Activated CD8-positive, alpha-beta memory T cell treated with anti-CD3 and anti-CD28 coated beads, Interleukin-2, amount 50 U/mL, for 4 hours (primary cell): ENCODE data around the gene GLUL.

Experiments used
- DNase-seq: peaks from one replicate; pipeline ENCODE4 v3.0.0-alpha.2; 2020

Gene GLUL

DNA sequence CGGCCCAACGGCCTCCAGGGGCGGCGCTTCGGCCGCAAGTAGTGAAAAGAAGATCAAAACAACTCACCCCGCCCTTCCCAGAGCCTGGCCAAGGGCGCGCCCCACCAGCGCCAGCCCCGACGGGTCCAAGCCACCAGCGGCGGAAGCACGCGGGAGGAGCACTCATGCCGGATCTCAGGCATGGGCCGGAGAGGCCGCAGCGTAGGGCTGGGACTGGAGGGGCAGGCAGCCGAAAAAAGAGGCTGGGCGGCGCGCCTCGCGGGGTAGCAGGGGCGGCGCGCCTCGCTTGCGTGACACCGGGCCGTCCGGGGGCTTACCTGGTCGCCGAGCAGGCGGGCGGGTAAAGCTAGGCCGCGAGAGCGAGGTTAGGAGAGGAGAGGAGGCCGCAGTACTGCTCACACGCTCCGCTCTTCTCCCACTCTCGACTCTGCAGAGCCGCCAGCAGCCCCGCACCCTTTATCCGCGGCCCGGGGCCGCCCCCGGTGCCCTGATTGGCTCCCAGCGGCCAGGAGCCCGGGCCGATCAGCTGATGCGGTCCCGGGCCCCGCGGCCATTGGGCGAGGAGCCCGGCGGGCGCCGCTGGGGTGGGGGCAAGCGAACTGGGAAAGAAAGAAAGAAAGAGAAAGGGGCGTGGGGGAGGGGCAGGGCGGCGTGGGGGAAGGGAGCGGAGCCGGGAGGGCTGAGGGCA, at the start of gene GLUL:
Gene GLUL (minus strand): TSS at position 429 of the 688 bp plus-strand sequence. CDS start 3,053 bp downstream, outside the sequence.
- DNase-seq: peak; percentile 53

DNA sequence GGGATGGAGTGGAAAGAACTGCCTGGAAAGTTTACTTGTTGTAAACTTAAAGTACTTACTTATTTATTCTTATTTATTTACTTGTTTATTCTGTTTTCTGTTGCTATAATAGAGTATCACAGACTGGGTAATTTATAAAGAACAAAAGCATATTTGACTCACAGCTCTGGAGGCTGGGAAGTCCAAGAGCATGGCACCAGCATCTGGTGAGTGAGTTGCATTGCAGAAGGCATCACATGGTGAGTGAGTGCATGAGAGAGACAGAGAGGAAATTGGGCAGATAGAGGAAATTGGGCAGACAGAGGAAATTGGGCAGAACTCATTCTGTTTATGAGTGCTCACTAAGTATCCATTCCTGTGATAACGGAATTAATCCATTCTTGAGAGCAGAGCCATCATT, 46.7 kb upstream of the GLUL start:
- no peak for DNase-seq

DNA sequence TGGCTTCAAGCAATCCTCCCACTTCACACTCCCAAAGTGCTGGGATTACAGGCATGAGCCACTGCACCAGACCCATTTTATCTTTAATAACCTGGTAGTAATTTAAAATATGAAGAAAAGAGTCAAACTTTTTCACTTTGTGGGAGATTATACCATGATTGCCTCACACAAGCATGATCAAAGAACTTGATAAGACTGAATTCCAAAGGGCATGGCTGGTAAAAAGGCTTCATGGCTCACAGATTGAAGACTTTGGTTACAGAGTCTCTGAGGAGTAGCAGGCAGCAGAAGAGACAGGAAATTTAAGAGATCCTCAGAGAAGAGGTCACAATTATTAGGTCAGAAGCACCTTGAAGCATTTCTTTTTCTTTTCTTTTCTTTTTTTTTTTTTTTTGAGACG, 42.0 kb upstream of the GLUL start:
- DNase-seq: no peak

DNA sequence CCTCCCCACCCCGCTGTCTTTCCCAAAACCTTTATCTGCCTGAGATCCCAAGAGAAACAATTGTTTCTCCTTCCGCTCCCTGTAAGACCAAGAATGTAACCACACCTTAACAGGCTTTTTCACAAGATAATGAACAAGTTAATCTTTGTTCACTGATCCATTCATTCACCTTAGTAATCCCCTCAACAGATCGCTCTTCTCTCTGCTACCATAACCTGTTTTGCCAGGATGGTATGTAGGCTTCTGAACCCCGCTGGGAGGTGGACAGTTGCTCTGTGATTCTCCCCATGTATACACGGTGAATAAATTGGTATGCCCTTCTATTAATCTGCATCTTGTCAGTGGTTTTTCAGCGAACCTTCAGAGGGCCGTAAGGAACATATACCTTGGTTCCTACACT, 39.7 kb upstream of the GLUL start:
- no peak for DNase-seq

DNA sequence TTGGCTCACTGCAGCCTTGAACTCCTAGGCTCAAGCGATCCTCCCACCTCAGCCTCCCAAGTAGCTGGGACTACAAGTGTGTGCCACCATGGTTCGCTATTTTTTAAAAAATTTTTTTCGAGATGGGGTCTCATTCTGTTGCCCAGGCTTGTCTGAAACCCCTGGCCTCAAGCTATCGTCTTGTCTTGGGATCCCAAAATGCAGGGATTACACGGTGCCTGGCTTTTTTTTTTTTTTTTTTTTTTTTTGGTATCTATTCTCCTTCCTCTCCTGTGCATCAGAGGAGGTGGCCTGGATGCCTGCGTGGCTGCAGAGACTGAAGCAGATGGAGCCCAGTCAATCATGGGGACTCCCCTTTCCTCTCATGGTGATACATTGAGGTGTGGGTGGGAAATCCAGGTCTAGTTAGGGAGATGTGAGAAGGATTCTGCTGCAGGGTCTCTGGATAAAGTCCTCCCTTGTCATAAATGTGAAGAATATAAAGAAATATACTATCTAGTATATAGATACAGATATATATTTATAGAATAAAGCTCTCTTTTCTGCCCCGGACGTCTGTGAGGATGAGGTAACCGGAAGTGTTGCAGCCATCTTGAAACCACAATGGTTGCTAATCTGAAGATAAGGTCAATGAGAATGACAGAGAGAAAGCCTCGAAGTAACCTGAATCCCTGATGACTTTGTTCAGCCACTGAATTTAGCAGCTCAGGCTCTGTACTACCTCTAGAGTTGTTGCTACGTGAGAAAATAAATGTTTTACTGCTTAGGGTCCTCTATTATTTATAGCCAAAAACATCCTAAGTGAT, 38.9 kb upstream of the GLUL start:
- DNase-seq: no peak

DNA sequence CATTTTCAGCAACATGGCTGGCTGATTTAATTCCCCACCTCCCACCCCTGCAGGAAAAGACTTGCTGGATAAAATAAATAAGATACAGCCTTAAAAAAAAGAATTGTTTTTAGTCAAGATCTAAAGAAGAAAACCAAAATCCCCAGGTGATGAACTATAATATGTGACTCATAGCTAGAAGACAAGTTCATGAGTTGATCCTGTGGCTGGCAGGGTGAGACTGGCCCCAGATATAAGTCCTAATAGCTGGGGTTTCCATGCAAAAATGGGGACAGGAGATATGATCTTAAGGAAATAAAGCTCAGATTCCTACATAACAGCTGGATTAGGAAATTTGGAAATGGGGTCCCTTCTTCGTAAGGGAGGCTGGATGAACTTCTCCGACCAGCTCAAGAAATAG, 36.5 kb upstream of the GLUL start:
- no peak for DNase-seq

DNA sequence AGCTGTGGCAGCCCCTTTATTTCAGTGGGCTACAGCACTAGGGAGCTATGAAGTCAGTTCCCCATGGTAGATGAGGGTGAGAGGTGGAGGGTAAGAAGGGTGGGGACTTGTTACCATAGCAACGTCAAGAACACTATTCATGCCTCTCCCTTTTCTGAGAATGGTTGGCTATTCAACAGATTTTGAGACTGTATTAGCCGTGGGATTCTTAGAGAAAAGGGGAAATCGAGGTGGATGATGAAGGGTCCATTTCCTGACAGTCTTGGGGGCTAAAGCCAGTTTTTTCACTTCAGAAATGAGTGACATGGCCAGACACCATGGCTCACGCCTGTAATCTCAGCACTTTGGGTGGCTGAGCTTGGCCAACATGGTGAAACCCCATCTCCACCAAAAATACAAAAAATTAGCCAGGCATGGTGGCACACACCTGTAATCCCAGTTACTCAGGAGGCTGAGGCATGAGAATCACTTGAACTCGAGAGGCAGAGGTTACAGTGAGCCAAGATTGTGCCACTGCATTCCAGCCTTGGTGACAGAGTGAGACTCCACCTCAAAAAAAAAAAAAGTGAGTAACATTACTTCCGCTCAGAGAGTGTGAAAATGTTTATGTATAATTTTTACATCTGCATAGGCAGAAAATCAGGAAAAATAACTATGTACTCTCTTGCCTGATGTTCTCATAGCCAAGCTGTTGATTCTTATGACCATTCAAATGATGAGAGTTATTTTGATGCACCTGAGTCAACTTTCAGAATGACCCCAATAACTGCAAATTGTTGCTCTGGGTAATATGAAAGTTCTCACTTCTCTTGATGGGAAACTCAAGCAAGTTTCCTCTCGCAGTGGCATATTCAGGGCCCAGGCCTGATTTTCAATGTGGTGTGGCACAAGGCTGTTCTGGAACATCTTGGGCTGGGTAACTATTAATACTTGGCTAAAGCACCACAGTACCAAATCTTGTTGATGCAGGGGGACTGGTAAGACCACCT, 35.1 kb upstream of the GLUL start:
- no peak for DNase-seq

DNA sequence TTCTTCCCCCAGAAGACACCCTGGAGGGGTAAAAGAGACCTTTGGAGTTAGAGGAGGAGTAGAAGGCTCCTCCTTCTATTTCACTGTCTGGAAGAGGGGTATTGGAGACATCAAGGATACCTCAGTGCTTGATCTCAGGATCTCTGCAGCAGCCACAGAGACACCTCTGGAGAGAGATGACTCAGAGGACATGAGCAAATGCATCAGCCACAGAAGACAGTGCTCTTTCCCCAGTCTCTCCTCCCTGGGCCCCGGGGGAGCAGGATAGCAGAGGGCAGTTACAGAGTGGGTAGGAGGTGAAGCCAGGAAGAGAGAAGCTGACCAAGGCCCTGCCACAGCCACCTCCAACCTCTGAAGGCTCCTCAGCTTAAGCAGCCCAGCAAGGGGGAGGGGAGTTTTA, 24.2 kb upstream of the GLUL start:
- DNase-seq: no peak

DNA sequence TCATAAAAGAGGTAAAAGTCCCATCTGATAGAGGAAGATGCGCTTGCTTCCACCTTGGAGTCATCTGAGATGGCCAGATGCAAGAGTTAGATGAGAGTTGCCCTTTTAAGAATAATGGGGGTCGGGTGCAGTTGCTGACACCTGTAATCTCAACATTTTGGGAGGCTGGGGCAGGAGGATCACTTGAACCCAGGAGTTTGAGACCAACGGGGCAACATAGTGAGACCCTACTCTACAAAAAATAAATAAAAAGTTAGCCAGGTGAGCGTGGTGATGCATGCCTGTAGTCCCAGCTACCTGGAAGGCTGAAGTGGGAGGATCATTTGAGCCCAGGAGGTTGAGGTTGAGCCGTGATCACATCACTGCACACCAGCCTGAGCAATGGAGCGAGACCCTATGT, 22.4 kb upstream of the GLUL start:
- no peak for DNase-seq

DNA sequence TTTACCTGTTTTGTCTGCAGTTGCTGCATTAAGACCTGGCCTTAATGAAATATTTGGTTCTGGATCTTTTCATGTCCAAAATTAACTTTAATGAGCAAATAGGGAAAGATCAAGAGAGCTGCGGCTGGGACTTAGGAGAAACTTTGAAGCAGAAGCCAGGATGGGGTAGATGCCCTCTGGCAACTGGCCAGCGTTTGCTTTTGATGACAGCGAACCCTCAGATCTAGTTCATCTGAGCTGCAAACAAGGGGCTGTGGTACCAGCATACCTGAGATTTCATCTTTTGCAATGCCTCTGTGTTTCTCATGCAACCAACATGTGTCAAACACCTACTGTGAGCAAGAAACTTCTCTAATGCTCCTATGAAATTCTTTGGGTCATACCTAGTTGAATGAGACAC, 21.9 kb upstream of the GLUL start:
- no peak for DNase-seq

DNA sequence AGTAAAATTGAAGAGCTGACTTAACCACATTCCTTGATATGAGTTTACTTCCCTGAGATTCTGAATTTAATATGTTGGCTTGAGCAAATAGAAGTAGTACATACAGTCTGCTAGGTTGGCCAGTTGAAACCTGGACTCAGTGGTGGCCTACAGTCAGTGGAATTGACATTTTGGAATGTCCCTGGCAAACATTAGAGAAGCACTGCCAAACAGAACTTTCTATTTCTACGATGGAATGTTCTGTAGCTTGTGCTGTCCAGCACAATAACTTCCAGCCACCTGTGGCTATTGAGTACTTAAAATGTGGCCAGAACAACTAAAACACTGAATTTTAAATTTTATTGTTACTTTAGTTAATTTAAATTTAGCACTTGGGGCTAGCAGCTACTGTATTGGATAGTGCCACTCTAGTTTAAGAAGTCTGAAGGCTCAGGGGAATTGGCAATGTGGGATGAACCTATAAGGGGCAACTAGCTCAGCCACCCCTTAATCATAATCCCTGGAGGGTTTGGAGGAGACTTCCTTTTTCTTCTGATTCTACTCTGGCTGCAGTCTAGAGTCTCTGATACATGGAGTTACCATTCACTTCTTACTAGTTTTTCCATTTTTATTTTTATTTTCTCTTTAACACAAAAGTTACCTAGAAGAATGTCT, 19.2 kb upstream of the GLUL start:
- no peak for DNase-seq

DNA sequence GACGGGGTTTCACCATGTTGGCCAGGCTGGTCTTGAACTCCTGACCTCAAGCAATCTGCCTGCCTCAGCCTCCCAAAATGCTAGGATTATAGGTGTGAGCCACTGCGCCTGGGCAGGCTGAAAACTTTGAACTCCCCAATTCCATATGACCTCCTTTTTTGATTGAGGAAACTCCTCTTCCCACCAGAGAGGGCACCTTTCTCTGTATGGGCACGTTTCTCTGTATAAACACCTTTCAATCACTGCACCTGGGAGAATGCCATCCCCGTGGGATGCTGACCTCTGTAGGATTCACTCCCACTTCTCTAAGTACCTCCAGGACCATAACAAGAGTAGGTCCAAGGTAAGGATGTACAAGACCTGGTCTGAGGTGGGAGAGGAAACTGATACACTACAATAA, 18.5 kb upstream of the GLUL start:
- DNase-seq: no peak

DNA sequence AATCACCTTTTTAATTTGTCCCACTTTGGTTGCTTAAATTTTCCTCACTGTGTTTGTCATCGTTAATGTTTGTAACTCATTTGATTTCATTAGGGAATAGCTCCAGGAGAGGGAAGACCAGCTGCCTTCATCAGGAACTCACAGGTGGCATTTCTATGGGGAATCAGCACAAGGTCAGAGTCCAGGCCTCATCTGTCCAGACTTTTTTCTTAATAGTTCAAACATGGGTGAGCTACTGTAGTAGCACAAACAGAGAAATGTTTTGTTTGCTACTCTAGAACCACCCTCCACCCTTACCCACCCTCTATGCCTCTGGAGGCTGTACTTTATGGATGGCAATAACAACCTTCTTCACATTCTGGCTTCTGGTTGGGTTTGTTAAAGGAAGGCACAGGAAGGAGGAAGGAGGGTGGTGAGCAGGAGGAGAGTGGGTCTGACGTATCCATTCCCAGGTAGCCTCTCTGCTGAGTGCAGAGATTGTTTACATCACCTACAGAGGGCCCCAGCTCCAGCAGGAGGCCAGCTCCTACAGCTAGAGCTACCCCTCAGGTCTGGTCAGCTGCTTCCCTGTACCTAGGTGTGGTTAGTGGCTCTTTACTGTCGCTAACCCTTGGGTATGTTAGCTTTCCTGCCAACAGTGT, 17.0 kb upstream of the GLUL start:
- no peak for DNase-seq

DNA sequence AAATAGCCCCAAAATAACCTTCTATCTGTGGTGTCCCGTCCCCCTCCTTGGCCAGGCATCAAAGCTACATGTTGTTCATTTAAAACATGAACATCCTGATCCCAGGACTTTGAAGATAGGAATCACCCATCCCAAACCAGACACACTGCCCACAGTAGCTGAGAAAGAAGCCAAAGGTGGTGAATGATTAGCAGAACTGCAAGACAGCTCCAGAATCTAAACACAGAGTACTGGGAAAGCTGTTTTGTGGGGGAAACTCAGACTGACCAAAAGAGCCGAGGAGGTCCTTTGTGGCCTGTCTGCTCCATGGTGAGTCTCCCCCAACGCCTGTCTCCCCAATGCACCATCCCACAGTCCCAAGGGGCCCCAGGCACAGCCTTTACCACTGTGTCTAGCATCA, 16.1 kb upstream of the GLUL start:
- no peak for DNase-seq

DNA sequence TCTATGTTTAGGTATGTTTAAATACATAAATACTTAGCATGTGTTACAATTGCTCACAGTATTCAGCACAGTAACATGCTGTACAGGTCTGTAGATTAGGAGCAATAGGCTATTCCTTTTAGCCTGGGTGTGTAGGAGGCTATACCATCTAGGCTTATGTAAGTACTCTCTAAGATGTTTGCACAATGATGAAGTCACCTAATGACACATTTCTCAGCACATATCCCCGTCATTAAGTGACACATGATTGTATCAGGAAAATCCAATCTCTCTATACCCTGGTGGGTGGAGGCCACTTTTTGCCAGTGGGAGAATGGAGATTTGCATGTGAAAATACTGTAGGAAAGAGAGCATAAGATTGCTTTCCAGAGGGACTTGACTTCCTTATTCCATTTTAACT, 14.4 kb upstream of the GLUL start:
- DNase-seq: no peak

DNA sequence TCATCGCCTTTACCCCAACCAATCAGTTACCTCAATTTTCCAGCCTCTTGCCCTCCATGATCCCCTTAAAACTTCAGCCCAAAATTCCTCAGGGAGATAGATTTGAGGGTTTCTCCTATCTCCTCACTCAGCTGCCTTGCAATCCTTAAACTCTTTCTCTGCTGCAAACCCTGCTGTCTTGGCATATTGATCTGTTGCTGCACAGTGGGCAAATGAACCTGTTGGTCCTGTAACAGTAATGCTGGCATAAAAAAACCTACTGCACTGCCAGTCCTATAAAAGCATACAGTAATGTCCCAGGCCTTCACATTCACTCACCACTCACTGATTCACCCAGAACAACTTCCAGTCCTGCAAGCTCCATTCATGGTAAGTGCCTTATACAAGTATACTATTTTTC, 14.0 kb upstream of the GLUL start:
- DNase-seq: no peak

DNA sequence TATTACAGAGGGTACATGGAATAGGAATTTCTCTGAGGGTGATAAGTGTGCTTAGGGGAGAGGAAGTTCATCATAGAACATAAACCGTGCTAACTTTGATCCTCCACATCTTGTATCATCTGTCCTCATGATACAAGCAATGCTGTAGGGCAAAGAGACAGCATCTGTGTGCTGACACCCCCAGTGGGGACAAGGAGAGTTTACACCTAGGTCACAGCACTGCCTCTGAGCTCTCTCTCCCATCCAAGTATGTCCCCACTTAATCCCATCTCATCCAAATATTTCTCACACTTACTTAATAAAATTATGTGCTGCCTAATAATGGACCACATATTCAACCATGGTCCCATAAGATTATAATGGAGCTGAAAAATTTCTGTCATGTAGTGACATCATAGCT, 13.2 kb upstream of the GLUL start:
- no peak for DNase-seq

DNA sequence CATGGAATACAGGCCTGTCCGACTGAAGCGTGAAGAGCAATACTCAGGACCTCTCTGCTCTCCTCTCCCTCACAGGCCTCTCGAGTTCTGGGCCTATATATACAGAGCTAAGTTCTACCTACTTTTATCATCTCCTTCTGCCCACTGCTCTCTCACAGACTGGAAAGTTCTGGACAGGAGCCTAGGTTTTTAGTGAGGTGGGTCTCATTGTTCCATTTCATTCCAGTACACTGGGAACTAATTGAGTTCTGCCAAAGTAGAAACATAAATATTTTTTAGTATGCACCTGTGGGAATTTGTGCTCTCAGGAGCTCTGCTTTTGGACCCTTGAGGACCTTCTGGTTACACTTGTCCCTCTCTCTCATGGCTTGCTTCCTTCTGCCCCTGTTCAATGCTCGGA, 9.0 kb upstream of the GLUL start, which contains the start of gene TEDDM1:
Gene TEDDM1 (minus strand): TSS at position 101 of the 400 bp plus-strand sequence. CDS start 182 bp downstream, outside the sequence.
- DNase-seq: no peak

DNA sequence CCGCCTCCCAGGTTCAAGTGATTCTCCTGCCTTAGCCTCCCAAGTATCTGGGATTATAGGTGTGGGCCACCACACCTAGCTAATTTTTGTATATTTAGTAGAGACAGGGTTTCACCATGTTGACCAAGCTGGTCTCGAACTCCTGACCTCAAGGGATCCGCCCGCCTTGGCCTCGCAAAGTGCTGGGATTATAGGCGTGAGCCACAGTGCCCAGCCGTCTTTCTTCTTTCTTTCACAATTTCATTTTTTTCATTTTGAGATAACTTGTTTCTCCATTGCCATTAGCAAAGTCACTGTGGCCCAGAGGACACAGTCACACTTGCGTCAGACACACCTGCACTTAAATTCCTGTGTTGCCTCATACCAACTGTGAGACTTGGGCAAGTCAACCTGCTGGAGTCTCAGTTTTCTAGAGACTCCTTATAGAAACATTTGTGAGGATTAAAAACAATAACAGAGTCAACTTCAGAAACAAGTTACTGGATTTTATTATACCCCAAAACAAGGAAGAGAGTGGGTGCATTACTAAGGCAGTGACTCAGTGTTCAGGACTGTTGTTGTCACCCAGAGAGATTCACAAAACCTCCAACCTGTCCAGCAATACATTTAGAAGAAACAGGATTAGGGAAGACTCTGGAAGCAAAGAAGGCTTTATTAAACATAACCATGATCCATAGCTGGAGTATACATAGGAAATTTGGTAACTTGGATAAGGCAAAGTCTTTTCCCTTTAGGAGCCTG, 6.2 kb upstream of the GLUL start:
- DNase-seq: no peak

DNA sequence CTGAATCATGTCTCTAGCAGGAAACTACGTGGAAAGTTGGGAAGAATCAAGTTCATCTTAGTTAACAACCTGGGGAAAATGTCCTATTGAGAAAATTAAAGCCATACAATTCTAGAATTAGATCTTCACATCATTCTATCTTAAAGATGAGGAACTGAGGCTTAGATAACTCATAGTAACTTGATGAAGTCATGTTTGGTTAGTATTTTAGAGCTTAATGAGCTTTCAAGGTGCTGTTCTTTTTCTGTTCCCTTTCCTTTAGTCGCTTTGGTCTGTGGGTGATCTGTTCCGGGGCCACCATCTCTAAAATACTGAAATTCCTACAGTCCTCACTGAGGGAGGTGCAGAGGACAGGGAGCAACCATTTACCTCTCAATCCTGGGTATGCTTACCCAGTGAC, 4.3 kb upstream of the GLUL start:
- no peak for DNase-seq

DNA sequence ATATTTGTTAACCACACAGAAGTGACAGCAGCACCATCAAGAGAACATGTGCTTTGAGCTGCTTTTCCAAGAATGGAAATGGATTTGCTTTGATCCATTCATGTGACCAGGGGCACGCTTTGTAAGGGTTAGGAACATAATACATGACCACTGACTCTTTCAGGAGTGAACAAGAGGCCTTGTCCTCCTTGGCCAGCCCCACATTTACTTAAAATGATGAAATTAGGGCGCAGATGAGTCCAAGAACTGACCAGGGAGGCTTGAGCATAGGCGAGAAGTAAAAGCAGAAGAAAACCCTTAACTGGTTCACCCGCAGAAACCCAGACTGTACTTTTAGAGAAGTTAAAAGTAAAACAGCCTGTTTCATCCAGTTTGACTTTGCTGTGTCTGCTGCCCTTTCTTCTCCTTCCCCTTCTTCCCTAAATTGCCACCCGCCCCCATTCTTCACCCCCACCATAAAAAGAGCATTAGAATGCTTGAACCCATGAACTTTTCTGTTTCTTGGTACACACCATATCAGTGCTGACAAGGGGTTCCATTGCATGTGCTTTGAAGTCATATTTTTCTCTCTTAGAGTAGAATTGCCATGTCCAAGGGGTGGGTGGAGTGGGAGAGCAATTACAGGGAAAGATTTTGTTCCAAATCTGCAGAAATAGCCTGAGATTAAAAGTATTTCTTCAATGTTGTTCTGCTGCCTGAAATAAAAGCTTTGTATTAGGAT, 2.6 kb upstream of the GLUL start:
- no peak for DNase-seq
